ENCODE measurements around the gene VOPP1.

Gene VOPP1

GRCh38 chr7:55463686-55464262, 108.5 kb downstream of the VOPP1 start:
- H3K4me1 ChIP-seq (ENCODE audit: insufficient read depth, low read length, poor library complexity, severe bottlenecking) = no peaks in the 10 kb centered on the region

GRCh38 chr7:55458351-55458750, 114.0 kb downstream of the VOPP1 start:
- Histone ChIP-seq H3K36me3 (ENCODE audit: insufficient read depth, low read length) (peaks cover 4% of the 10 kb centered on the region), H2AFZ (ENCODE audit: low read length) (no peak overlapping the region), H3K27me3 (ENCODE audit: insufficient read depth, low read length, poor library complexity, severe bottlenecking) (no peaks in the 10 kb centered on the region), H3K4me1 (ENCODE audit: insufficient read depth, low read length, poor library complexity, severe bottlenecking) (no peaks in the 10 kb centered on the region), H3F3A (ENCODE audit: low read depth) (no peaks in the 10 kb centered on the region), H3K9me3 (ENCODE audit: insufficient read depth, low read depth, low read length) (no peaks in the 10 kb centered on the region), H3K4me3 (ENCODE audit: low read length, poor library complexity, severe bottlenecking) (no peak overlapping the region), H4K20me1 (ENCODE audit: insufficient read depth, low read length, poor library complexity, severe bottlenecking) (no peaks in the 10 kb centered on the region), H3K9ac (ENCODE audit: low read depth, low read length, poor library complexity, severe bottlenecking) (no peak overlapping the region), H3K4me2 (ENCODE audit: low read depth, low read length, poor library complexity, severe bottlenecking) (no peak overlapping the region), H3K9me2 (replicated peaks; ENCODE audit: low read depth, low read length) (no peaks in the 10 kb centered on the region; the same call in 1 of the 2 replicates), H3K79me2 (ENCODE audit: insufficient read depth, low read length) (no peaks in the 10 kb centered on the region)
- TF ChIP-seq CTCF (conservative IDR thresholded peaks at IDR 0.05; ENCODE audit: low read length) (no peak), EZH2phosphoT487 (IDR thresholded peaks at IDR 0.05; ENCODE audit: borderline replicate concordance) (no peak)

More at GRCh38 chr7:55463686-55464262, 108.5 kb downstream of the VOPP1 start:
- no peaks in the 10 kb centered on the region for H4K20me1 ChIP-seq (ENCODE audit: insufficient read depth, low read length, poor library complexity, severe bottlenecking)
- H2AFZ ChIP-seq (ENCODE audit: low read length) = no peak overlapping the region
- H3K4me3 ChIP-seq (ENCODE audit: low read length, poor library complexity, severe bottlenecking) = no peak overlapping the region
- H3K9me3 ChIP-seq (ENCODE audit: insufficient read depth, low read depth, low read length) = no peaks in the 10 kb centered on the region
- H3K36me3 ChIP-seq (ENCODE audit: insufficient read depth, low read length) = peaks cover 25% of the 10 kb centered on the region
- no peaks in the 10 kb centered on the region for H3K79me2 ChIP-seq (ENCODE audit: insufficient read depth, low read length)
- H3K4me2 ChIP-seq (ENCODE audit: low read depth, low read length, poor library complexity, severe bottlenecking) = no peak overlapping the region
- TF ChIP-seq CTCF (conservative IDR thresholded peaks at IDR 0.05; ENCODE audit: low read length) = no peak
- TF ChIP-seq EZH2phosphoT487 (IDR thresholded peaks at IDR 0.05; ENCODE audit: borderline replicate concordance) = no peak
- H3K9ac ChIP-seq (ENCODE audit: low read depth, low read length, poor library complexity, severe bottlenecking) = no peak overlapping the region
- H3K27me3 ChIP-seq (ENCODE audit: insufficient read depth, low read length, poor library complexity, severe bottlenecking) = no peaks in the 10 kb centered on the region
- no peaks in the 10 kb centered on the region; the same call in 1 of the 2 replicates for H3K9me2 ChIP-seq (replicated peaks; ENCODE audit: low read depth, low read length)
- H3F3A ChIP-seq (ENCODE audit: low read depth) = no peaks in the 10 kb centered on the region

- Histone ChIP-seq H3K9ac (ENCODE audit: low read depth, low read length, poor library complexity, severe bottlenecking) (no peak overlapping the region), H3K4me3 (ENCODE audit: low read length, poor library complexity, severe bottlenecking) (no peak overlapping the region), H3F3A (ENCODE audit: low read depth) (no peaks in the 10 kb centered on the region), H2AFZ (ENCODE audit: low read length) (no peak overlapping the region), H4K20me1 (ENCODE audit: insufficient read depth, low read length, poor library complexity, severe bottlenecking) (no peaks in the 10 kb centered on the region), H3K36me3 (ENCODE audit: insufficient read depth, low read length) (no peaks in the 10 kb centered on the region), H3K79me2 (ENCODE audit: insufficient read depth, low read length) (no peaks in the 10 kb centered on the region), H3K27me3 (ENCODE audit: insufficient read depth, low read length, poor library complexity, severe bottlenecking) (no peaks in the 10 kb centered on the region), H3K4me2 (ENCODE audit: low read depth, low read length, poor library complexity, severe bottlenecking) (no peak overlapping the region), H3K4me1 (ENCODE audit: insufficient read depth, low read length, poor library complexity, severe bottlenecking) (no peaks in the 10 kb centered on the region), H3K9me2 (replicated peaks; ENCODE audit: low read depth, low read length) (no peaks in the 10 kb centered on the region; the same call in 1 of the 2 replicates), H3K9me3 (ENCODE audit: insufficient read depth, low read depth, low read length) (no peaks in the 10 kb centered on the region)
- TF ChIP-seq CTCF (conservative IDR thresholded peaks at IDR 0.05; ENCODE audit: low read length) (no peak), EZH2phosphoT487 (IDR thresholded peaks at IDR 0.05; ENCODE audit: borderline replicate concordance) (no peak)
These were observed 114.5 kb downstream of the VOPP1 start for GRCh38 chr7:55457801-55458200.
